Measurements from ENCODE around the gene PLOD2.

Gene PLOD2

DNA sequence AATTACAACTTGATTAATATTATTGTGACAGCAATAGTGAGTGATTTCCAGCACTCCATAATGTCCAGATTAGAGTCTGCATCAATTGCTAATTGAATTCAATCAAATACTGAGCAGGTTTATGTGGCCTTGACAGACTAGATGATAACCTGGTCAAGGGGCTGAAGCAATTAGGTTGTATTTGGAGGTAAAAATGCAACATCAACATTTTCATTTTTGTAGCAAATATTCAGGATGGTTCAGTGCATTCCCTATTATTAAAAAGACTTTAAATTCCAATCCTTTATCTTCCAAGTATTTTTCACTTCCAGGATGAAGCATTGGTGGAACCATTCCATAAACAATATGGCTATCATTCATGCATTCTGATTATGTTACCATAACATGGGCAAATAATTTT lies 120.4 kb downstream of the PLOD2 start:
- no peak for DNase-seq (ENCODE audit: low read depth)

DNA sequence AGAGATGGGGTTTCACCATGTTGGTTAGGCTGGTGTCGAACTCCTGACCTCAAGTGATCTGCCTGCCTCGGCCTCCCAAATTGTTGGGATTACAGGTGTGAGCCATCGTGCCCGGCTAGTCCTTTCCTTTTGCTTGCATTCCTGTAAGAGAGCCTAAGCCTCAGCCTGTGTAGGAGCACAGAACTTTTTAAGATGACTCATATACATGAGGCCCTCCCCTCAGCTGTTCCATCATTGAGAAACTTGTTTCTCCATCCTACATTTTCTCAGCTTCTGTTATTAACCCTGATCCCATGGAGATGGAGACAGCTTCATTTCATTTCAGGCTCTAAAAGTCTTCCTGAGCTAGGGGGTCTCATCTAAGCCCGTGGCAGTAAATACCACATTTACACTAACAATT lies 123.3 kb downstream of the PLOD2 start:
- no peak for DNase-seq (ENCODE audit: low read depth)

DNA sequence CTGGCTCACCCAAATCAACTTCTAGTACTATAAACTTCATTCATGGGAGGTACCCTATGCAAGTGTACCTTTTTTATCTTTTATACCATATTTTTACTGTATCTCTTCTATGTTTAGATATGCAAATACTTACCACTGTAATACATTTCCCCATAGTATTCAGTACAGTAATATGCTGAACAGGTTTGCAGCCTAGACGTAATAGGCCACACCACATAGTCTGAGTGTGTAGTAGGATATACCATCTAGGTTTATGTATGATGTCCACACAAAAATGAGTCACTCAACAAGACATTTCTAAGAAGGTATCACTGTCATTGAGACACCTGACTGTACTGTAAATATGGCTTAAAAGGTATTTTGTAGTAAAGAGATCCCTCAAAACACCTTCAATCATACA lies 124.7 kb downstream of the PLOD2 start:
- DNase-seq (ENCODE audit: low read depth), result no peak

DNA sequence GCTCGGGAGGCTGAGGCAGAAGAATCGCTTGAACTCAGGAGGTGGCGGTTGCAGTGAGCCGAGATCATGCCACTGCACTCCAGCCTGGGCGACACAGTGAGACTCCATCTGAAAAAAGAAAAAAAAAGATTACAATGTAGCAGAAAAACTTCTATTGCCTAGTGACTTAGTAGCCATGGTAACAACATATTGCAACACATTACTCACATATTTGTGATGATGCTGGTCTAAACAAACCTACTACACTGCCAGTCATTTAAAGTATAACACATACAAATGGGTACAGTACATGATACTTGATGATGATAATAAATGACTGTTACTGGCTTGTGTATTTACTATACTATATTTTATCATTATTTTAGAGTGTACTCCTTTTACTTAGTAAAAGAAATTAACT lies 125.6 kb downstream of the PLOD2 start:
- DNase-seq (ENCODE audit: low read depth), result peak; percentile 34

DNA sequence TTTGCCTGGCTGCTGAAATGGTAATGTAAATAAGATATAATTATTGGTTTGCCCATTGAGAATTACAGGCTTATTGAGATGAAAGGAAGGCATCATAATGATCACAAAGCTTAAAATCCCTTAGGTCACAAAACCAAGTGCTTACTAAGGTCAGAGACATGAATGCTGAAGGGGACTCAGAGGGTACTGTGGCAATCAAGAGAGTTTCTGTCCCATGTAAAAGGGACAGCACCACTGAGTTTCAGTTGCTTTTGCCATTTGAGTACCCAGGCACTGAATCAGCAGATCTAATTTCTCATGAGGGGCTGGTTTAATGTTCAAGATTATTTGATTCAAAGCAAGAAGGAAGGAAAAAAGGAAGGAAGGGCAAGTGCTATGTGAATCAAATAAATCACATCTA lies 127.0 kb downstream of the PLOD2 start:
- no peak for DNase-seq (ENCODE audit: low read depth)

DNA sequence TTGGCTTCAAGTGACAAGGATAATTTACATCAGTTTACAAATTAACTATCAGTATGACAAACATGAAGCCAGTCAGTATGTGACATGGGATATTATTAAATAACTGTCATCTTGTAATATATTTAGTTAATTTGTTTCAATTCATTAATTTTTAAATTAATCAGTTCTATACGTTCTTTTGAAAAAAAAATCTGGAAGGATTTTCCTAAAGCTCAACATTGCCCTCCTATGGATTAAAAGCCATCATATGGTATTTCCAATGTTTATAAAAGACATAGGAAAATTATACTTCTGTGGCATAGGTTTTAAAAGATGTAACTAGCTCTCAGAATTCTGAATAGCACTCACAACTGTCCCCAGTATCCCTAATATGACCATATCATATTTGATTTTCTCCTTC lies 134.4 kb downstream of the PLOD2 start:
- DNase-seq (ENCODE audit: low read depth), result no peak

DNA sequence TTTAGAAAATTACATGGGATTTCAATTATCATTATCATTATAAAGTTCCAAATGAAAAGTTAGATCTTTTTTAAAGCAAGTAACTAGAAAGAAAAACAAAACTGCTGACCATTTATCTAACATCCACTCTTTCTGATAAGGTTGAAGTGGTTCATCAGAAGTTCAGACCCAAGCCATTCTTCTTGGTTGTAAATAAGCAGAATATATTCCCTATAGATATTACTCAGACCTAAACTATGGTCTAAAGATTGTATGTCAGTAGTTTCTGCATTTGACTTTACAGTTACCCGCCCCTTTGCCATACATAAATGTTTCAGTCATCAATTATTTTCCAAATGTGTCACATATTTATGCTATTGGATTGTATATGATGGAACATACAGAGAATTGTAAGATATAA lies 136.7 kb downstream of the PLOD2 start:
- DNase-seq (ENCODE audit: low read depth), result no peak

DNA sequence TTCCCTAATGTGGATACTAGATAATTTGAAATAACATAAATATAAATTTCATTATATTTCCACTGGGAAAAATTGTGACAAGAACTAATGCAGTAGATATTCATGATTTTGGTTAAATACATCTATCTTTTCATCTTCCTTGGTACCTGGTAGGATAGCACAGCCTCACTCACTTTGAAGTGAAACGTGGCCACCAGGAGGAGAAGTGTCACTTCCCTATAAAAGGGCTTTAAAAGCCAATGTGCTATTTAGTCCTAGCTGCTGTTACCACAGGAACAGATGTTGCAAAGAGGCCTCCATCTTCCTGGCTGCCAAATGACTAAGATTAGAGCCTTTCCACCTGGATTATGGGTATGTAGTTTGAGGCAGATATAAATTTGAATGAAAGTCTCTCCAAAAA lies 140.0 kb downstream of the PLOD2 start:
- DNase-seq (ENCODE audit: low read depth), result no peak

DNA sequence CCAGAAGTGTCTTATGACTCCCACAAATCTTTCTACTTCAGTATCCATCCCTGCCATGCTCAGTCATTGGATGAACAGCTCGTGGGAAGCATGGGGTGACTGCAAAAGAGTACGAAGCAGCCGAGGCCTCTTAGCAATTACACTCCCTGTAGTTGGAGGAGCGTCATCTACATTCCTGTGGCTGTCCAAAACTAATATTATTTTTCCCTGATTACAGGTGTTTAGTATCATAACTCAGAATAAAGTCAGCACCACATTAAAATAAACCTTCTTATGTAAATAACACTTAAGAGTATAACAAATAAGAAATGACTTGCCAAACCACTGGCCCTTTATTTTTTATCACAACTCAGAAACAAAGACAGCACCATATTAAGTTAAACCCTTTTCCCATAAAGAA lies 141.5 kb downstream of the PLOD2 start:
- DNase-seq (ENCODE audit: low read depth), result no peak

Data from ELR (cell line).